ENCODE measurements around the gene TLCD4. TPM values are rescaled to one million over a fixed set of nuclear protein-coding genes. Genes with fewer than 3 reads are reported as not detected.

TLCD4 gene
- polyA plus RNA-seq, 1 donor (not counting 4 experiments of a cell fraction or from before 2014, with no cell fraction given) = 0.01 TPM

DNA sequence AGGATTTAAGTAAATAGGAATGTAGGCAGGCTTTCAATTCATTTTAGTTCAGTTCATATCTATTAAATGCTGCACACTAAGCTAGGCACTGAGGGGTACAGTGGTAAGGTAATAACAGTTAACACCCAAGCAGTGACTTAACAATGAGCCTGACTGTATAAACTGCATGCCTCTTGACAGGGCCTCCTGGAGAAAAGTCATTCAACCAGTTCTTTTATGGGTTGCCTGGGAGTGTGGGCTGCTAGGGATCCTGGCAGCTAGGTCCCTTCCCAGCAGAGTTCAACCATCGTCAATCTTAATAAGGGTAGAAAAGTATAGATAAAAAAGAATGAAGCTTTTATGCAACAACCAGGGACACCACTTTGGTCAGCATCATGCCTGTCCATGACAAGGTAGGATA is 36.3 kb upstream of the TLCD4 start:
- Histone ChIP-seq H3K4me1 (ENCODE audit: control insufficient read depth, extremely low read depth, insufficient read depth, low read length) (no peaks in the 10 kb centered on the region), H2AFZ (ENCODE audit: control insufficient read depth, low read length) (no peak overlapping the region), H3K27ac (ENCODE audit: control insufficient read depth, insufficient read depth, low read length) (no peak overlapping the region), H3K9ac (ENCODE audit: control insufficient read depth, extremely low read depth, insufficient read depth, low read length) (no peak overlapping the region), H3K4me3 (ENCODE audit: control insufficient read depth in 2 of 3, extremely low read depth in 1 of 3, insufficient read depth in 2 of 3, low read depth in 1 of 3, low read length in 3 of 3) (no peak overlapping the region), H4K20me1 (ENCODE audit: control insufficient read depth, extremely low read depth, insufficient read depth, low read length) (no peaks in the 10 kb centered on the region), H3K36me3 (ENCODE audit: control insufficient read depth in 2 of 2, extremely low read depth in 1 of 2, insufficient read depth in 2 of 2, low read length in 2 of 2) (no peaks in the 10 kb centered on the region), H3K4me2 (ENCODE audit: control insufficient read depth, extremely low read depth, insufficient read depth, low read depth, low read length) (no peak overlapping the region), H3K9me3 (ENCODE audit: control insufficient read depth, low read depth, low read length) (no peaks in the 10 kb centered on the region), H3K79me2 (ENCODE audit: control insufficient read depth, insufficient read depth, low read length) (no peaks in the 10 kb centered on the region), H3K9me1 (ENCODE audit: control insufficient read depth, extremely low read depth, insufficient read depth, low read length) (no peaks in the 10 kb centered on the region), H3K27me3 (ENCODE audit: control insufficient read depth, extremely low read depth, insufficient read depth, low read length) (peaks cover 7% of the 10 kb centered on the region)
- dilution Hi-C loops (cut with MboI; ENCODE audit: extremely low pct_ligation_motif_present, low sequenced_read_pairs) = no loop called here
- DNase-seq (ENCODE audit: low read depth, low spot score) = no peak
- FAIRE-seq = no peak
- TF ChIP-seq, protein P1, sequence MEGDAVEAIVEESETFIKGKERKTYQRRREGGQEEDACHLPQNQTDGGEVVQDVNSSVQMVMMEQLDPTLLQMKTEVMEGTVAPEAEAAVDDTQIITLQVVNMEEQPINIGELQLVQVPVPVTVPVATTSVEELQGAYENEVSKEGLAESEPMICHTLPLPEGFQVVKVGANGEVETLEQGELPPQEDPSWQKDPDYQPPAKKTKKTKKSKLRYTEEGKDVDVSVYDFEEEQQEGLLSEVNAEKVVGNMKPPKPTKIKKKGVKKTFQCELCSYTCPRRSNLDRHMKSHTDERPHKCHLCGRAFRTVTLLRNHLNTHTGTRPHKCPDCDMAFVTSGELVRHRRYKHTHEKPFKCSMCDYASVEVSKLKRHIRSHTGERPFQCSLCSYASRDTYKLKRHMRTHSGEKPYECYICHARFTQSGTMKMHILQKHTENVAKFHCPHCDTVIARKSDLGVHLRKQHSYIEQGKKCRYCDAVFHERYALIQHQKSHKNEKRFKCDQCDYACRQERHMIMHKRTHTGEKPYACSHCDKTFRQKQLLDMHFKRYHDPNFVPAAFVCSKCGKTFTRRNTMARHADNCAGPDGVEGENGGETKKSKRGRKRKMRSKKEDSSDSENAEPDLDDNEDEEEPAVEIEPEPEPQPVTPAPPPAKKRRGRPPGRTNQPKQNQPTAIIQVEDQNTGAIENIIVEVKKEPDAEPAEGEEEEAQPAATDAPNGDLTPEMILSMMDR (optimal IDR thresholded peaks at IDR 0.05 in 1 of 3, IDR thresholded peaks at IDR 0.05 in 1 of 3, conservative IDR thresholded peaks at IDR 0.05 in 1 of 3; ENCODE audit: extremely low read depth in 1 of 3, insufficient read depth in 2 of 3, low read length in 3 of 3) = no peak
- no peak for TF ChIP-seq EZH2 (IDR thresholded peaks at IDR 0.05; ENCODE audit: low read length)

DNA sequence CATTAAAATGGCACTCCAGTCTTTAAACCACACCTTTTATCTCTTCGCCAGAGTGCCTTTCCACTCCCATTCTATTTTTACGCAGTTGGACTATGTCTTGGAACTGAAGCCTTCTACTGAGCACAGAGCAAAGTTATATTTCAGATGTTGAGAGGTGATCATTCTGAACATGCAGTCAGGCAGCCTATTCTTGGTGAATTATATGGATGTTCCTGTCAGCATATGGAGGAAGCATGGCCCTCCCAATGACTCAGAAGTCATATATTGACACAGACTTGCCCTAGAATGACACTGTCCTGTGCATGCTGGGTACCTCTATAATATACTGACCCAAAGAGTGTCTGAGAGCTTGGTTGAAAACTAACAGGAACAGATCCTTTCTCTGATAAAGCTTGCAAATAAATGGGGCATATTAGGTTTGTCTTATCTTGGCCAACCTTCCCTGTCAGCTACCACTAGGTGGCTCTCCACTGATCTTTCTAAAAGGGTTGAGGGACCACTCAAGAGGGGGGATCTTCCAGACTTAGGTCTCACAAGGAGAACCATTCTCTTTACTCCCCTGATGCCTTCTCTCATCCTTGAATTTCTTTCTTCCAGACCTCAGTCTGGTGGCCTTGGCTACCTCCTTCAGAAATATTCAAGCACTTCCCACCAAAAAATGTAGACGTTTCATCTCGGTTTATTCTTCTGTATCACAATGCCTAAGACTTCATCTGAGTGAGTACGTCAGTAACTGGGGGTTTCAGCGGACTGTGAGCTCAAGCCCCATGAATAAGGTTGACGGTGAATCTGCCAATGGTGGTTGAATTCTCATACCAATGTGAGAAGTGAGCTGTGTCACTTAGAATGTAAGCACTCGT is 32.6 kb upstream of the TLCD4 start:
- TF ChIP-seq EZH2 (IDR thresholded peaks at IDR 0.05; ENCODE audit: low read length) = no peak
- TF ChIP-seq, protein P1 (optimal IDR thresholded peaks at IDR 0.05 in 1 of 3, IDR thresholded peaks at IDR 0.05 in 1 of 3, conservative IDR thresholded peaks at IDR 0.05 in 1 of 3; ENCODE audit: extremely low read depth in 1 of 3, insufficient read depth in 2 of 3, low read length in 3 of 3) = peak; percentile 58 to 75 (median 64)
- H2AFZ ChIP-seq (ENCODE audit: control insufficient read depth, low read length) = no peak overlapping the region
- H3K27ac ChIP-seq (ENCODE audit: control insufficient read depth, insufficient read depth, low read length) = no peak overlapping the region
- H3K4me2 ChIP-seq (ENCODE audit: control insufficient read depth, extremely low read depth, insufficient read depth, low read depth, low read length) = no peak overlapping the region
- no peak overlapping the region for H3K9ac ChIP-seq (ENCODE audit: control insufficient read depth, extremely low read depth, insufficient read depth, low read length)
- dilution Hi-C loops (cut with MboI; ENCODE audit: extremely low pct_ligation_motif_present, low sequenced_read_pairs) = no loop called here
- H4K20me1 ChIP-seq (ENCODE audit: control insufficient read depth, extremely low read depth, insufficient read depth, low read length) = no peaks in the 10 kb centered on the region
- peaks cover 6% of the 10 kb centered on the region for H3K4me1 ChIP-seq (ENCODE audit: control insufficient read depth, extremely low read depth, insufficient read depth, low read length)
- no peaks in the 10 kb centered on the region for H3K9me3 ChIP-seq (ENCODE audit: control insufficient read depth, low read depth, low read length)
- no peaks in the 10 kb centered on the region for H3K9me1 ChIP-seq (ENCODE audit: control insufficient read depth, extremely low read depth, insufficient read depth, low read length)
- H3K79me2 ChIP-seq (ENCODE audit: control insufficient read depth, insufficient read depth, low read length) = no peaks in the 10 kb centered on the region
- H3K27me3 ChIP-seq (ENCODE audit: control insufficient read depth, extremely low read depth, insufficient read depth, low read length) = peaks cover 2% of the 10 kb centered on the region
- H3K4me3 ChIP-seq (ENCODE audit: control insufficient read depth in 2 of 3, extremely low read depth in 1 of 3, insufficient read depth in 2 of 3, low read depth in 1 of 3, low read length in 3 of 3) = no peak overlapping the region
- peak; percentile 29 for FAIRE-seq
- H3K36me3 ChIP-seq (ENCODE audit: control insufficient read depth in 2 of 2, extremely low read depth in 1 of 2, insufficient read depth in 2 of 2, low read length in 2 of 2) = no peaks in the 10 kb centered on the region
- DNase-seq (ENCODE audit: low read depth, low spot score) = no peak

Measured in keratinocyte (primary cell).